Activated naive CD8-positive, alpha-beta T cell treated with anti-CD3 and anti-CD28 coated beads, Interleukin-2, amount 10 ng/mL, durations not matched to agents 7 days and 5 days (primary cell): ENCODE data around the gene FOXD1. TPM values are rescaled to one million over a fixed set of nuclear protein-coding genes. Genes with fewer than 3 reads are reported as not detected.

ENCODE experiments used
- ATAC-seq: fragments of 150-1000 bp; cut with Tn5 transposase; one replicate; pipeline ENCODE4 v1.10.0; 2021; ENCODE audit warnings: low read depth, moderate library complexity
- POLR2A ChIA-PET: fragments of 350-600 bp; sonication (Branson Sonifier 250); formaldehyde crosslinking; loops from one replicate; lab custom pipeline; 2021; ENCODE audit warnings: antibody characterized with exemption; lab: Charles Lee
- DNase-seq: peaks from one replicate; pipeline ENCODE4 v3.0.0; 2021
- H3K27ac Mint-ChIP-seq: one replicate; pipeline ENCODE4 v1.8.0; 2022; ENCODE audit warnings: mild to moderate bottlenecking, mixed read lengths
- H3K27me3 Mint-ChIP-seq: one replicate; pipeline ENCODE4 v1.8.0; 2022; ENCODE audit warnings: mild to moderate bottlenecking, moderate library complexity, mixed read lengths
- H3K36me3 Mint-ChIP-seq: one replicate; pipeline ENCODE4 v1.8.0; 2021; ENCODE audit warnings: mild to moderate bottlenecking, mixed read lengths
- H3K4me1 Mint-ChIP-seq: one replicate; pipeline ENCODE4 v1.8.0; 2021; ENCODE audit warnings: mixed read lengths
- H3K4me3 Mint-ChIP-seq: one replicate; pipeline ENCODE4 v1.8.0; 2022; ENCODE audit warnings: mild to moderate bottlenecking, moderate library complexity, mixed read lengths
- H3K9me3 Mint-ChIP-seq: one replicate; pipeline ENCODE4 v1.8.0; 2021; ENCODE audit warnings: mixed read lengths
- total RNA-seq, 2 experiments: library from RNA; stranded (reverse); gene quantifications; one replicate each; pipeline ENCODE4 v1.2.3, GENCODE V29; 2021

FOXD1 gene
- total RNA-seq, 2 experiments from 2014 or later: 0.14 TPM; not detected in 1

DNA sequence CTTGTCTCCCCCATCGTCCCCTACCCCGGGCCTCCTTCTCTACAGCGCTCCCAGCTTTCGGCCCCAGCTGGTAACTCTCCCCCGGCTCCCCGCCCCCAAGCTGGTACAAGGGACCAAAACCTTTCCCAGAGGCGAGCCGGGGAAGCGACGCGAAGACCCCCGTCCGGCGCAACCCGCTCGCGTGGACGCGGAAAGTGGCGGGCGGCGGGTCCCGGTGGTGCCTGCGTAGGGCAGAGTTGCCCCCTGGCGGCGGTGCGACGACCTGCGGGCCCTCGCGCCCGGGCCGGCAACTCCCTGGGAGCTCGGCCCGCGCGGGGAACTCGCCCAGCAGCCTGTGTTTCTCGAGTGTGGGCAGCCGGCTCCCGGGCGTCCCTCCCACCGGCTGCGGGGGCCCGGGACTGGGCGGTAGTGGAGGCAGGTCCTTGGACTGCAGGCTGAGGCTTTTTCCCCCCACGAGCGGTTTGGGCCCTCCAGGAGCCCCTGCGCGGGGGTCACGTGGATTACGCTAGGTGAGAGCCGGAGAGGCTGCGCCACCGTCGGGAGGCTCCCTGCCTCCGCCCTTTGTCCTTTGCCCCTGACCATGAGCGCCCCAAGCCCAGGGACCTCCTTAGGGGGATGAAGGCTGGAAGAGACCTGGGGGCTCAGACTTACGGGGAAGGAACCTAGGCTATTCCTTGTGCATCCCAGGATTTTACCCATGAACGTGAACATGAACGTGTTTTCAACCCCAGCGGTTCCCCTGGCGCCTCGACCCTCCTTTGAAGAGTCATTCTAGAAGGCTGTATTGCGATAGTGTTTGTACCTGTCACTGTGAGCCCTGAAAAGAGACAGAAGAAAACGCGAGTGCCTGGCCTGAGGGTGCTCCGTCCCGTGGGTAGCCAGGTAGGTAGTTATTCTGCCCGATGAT is 2.9 kb upstream of the FOXD1 start:
- H3K4me3 Mint-ChIP-seq: no peak overlapping the region
- peaks cover 9% of the 10 kb centered on the region for H3K4me1 Mint-ChIP-seq
- no peaks in the 10 kb centered on the region for H3K9me3 Mint-ChIP-seq
- H3K27me3 Mint-ChIP-seq: peaks cover 80% of the 10 kb centered on the region
- peak; percentile 50 for ATAC-seq
- POLR2A ChIA-PET: interaction anchor here (0.6 kb wide), 1 partner anchor 18 kb away, joined by 3 read pairs; no protein-coding TSS in a partner anchor
- no peaks in the 10 kb centered on the region for H3K36me3 Mint-ChIP-seq
- DNase-seq: peak; percentile 83
- no peak overlapping the region for H3K27ac Mint-ChIP-seq

DNA sequence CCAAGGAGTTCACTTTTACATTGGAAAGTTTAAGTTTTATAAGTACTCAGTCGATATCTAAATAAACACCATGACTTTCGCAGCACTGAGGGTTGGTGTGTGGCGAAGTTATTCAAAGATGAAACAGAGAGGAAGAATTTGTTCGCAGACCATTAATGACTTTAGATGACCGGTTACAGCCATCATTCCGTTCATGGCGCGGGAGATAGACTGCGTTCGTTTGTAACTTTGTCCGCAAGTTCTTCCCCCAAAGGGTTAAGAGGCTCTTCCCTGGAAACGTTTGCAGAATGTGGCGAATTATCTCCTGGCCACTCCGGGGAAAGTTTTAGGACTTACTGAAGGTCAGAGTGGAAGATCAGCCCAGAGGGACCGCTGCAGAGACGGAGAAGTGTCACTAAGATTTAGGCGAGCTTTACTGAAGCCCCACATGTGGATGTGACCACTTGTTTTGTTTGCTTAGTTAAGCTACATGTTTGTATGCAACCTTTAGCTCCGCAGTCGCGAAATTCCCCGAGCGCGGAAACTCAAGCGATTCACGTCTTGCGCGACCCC is 2.2 kb upstream of the FOXD1 start:
- H3K36me3 Mint-ChIP-seq: no peaks in the 10 kb centered on the region
- no peak overlapping the region for H3K27ac Mint-ChIP-seq
- H3K27me3 Mint-ChIP-seq: peaks cover 79% of the 10 kb centered on the region
- no peak overlapping the region for H3K4me3 Mint-ChIP-seq
- no peak for ATAC-seq
- POLR2A ChIA-PET: interaction anchor here (0.6 kb wide), 1 partner anchor 17 kb away, joined by 3 read pairs; no protein-coding TSS in a partner anchor
- H3K4me1 Mint-ChIP-seq: peaks cover 11% of the 10 kb centered on the region
- DNase-seq: no peak
- H3K9me3 Mint-ChIP-seq: no peaks in the 10 kb centered on the region

DNA sequence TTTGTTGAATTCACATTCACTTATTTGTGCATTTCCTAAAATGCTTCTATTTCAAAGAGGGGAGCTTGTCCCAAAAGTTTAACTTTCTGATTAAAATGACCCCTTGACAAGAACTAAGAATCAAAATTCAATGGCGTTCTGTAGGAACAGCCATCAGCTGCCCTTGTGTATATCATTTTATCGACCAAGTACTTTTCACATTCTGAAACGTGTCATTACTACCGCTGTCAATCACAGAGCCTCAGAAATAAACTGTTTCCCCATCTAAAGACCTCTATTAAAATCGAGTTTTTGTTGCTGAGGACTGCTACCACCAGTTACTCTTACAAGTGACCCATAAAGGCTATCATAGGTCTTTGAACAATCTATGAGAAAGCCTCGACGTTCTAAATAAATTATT is 1.6 kb upstream of the FOXD1 start:
- POLR2A ChIA-PET: no interaction called here
- no peak overlapping the region for H3K27ac Mint-ChIP-seq
- no peaks in the 10 kb centered on the region for H3K36me3 Mint-ChIP-seq
- no peak overlapping the region for H3K4me3 Mint-ChIP-seq
- no peak for DNase-seq
- H3K27me3 Mint-ChIP-seq: peaks cover 80% of the 10 kb centered on the region
- no peak for ATAC-seq
- H3K9me3 Mint-ChIP-seq: no peaks in the 10 kb centered on the region
- H3K4me1 Mint-ChIP-seq: peaks cover 11% of the 10 kb centered on the region

DNA sequence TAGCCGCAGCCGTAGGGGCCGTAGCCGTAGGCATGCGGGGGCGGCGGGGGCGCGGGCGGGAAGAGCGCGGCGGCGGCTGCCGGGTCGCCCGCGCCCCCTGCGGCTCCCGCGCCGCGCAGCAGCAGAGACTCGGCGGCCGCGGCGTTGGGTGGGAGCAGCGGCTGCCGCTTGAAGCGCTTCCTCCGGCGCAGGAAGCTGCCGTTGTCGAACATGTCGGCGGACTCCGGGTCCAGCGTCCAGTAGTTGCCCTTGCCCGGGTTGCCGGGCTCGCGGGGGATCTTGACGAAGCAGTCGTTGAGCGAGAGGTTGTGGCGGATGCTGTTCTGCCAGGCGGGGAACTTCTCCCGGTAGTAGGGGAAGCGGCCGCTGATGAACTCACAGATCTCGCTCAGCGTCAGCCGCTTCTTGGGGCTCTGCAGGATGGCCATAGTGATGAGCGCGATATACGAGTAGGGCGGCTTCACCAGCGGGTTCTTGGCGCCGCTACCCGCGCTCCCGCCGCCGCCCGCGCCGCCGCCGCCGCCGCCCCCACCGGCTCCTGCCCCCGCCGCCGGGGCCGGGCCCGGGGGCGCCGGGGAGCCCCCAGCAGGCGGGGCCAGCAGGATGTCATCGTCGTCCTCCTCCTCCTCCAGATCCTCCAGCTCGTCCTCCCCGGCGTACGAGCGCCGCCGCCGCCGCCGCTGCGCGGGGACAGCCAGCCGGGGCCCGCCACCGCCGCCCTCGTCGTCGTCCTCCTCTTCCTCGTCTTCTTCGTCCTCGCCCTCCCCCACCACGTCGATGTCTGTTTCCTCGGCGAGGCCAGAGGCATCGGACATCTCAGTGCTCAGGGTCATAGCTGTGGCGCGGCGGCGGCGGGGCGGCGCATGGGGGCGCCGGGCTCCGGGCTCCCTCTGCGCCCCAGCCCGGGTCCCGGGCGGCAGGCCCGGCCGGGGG is 781 bp downstream of the FOXD1 start:
- H3K4me1 Mint-ChIP-seq: peaks cover 14% of the 10 kb centered on the region
- DNase-seq: peak; percentile 68
- H3K36me3 Mint-ChIP-seq: peaks cover 3% of the 10 kb centered on the region
- peaks cover 84% of the 10 kb centered on the region for H3K27me3 Mint-ChIP-seq
- no peaks in the 10 kb centered on the region for H3K9me3 Mint-ChIP-seq
- ATAC-seq: peak; percentile 32
- POLR2A ChIA-PET: interaction anchor here (0.6 kb wide), 1 partner anchor 244 kb away, joined by 4 read pairs; no protein-coding TSS in a partner anchor
- peak overlapping the region; percentile 68 for H3K27ac Mint-ChIP-seq
- peak overlapping the region; percentile 77 for H3K4me3 Mint-ChIP-seq

DNA sequence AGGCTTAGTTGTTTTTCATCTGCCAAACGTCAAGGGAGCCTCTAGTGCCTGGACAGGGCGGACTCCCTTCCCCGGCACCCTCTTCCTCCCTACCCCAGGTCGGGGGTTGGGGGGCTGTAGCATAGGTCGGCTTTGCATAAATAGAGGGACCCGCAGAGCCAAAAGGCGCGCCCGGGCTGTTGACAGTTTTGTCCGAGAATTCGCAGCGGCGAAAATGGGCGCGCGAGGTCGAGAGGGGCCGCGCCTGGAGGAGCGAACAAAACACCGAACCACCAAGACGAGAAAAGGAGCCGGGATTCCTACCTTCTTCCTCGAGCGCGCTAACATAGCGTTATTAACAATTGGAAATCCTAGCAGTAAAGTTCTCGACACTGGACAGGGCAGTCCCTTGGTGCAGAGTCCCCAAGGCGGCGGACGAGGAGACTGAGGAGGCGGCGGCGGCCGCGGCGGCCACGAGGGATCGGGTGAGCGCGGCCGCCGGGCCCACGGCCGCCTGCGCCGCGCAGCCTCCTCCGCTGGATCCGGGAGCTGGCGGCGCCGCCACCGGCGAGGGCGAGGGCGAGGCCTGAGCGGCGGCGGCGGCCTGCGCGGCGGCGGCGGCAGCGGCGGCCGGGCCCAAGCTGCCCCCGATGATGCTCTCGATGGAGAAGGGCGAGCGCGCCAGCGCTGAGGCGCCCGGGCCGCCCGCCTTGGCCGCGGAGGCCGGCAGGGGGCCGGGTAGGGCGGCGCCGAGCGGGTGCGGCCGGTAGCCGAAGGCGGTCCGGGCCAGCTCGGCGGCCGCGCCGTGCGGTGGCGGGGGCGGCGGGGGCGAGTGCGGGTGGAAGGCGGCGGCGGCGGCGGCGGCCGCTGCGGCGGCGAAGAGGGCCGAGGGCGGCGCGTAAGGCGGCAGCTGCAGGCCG is 1.7 kb downstream of the FOXD1 start:
- Mint-ChIP-seq H3K4me1 (peaks cover 14% of the 10 kb centered on the region), H3K36me3 (peaks cover 3% of the 10 kb centered on the region), H3K4me3 (peak overlapping the region; percentile 54), H3K27me3 (peaks cover 84% of the 10 kb centered on the region), H3K27ac (no peak overlapping the region), H3K9me3 (no peaks in the 10 kb centered on the region)
- DNase-seq: peak; percentile 41
- POLR2A ChIA-PET: no interaction called here
- ATAC-seq: peak; percentile 3

DNA sequence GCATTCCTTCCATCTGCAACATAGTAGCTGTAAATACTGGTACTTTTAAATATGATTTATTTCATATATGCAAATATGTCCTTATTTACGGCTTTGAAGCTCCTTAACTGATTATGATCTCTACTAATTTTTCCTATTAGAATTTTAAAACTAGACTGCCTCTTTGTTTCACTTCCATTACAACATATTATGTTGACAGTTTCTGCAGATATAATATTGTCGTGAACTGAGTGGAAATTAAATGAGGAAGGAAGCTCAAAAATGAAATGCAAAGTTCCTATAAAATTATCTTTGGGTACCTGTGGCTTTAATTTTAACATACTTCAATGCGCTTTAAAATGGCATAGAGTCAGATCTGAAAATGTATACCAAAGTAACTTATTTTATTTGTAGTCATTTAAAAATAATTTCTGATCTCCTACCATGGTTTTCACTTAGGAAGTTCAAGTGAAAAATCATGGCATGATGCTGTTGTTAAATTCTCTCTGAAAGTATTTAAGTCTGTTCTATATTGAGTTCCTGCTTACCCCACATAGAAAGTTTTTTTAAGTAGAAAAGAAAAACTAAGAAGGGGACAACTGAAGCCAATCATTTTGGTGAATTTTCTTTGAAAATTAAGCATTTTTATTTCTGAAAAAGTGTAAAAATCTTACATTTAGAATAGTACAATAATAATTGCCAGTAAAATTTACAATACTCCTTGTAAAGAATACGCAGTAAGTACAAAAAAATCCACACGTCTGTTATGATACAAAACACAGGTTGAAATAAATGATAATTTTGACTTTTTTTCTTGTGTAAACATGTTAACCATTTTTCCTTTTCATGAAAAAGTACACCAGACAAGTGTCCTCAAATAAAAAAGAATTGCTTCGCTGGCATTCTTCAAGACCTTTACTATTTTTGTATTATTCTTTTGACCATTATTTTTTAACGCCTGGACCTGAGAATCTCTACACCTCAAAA is 2.6 kb downstream of the FOXD1 start:
- Mint-ChIP-seq H3K4me1 (peaks cover 14% of the 10 kb centered on the region), H3K27me3 (peaks cover 88% of the 10 kb centered on the region), H3K36me3 (peaks cover 3% of the 10 kb centered on the region), H3K27ac (no peak overlapping the region), H3K4me3 (peak overlapping the region; percentile 54), H3K9me3 (peaks cover 1% of the 10 kb centered on the region)
- ATAC-seq: no peak
- DNase-seq: no peak
- POLR2A ChIA-PET: no interaction called here

DNA sequence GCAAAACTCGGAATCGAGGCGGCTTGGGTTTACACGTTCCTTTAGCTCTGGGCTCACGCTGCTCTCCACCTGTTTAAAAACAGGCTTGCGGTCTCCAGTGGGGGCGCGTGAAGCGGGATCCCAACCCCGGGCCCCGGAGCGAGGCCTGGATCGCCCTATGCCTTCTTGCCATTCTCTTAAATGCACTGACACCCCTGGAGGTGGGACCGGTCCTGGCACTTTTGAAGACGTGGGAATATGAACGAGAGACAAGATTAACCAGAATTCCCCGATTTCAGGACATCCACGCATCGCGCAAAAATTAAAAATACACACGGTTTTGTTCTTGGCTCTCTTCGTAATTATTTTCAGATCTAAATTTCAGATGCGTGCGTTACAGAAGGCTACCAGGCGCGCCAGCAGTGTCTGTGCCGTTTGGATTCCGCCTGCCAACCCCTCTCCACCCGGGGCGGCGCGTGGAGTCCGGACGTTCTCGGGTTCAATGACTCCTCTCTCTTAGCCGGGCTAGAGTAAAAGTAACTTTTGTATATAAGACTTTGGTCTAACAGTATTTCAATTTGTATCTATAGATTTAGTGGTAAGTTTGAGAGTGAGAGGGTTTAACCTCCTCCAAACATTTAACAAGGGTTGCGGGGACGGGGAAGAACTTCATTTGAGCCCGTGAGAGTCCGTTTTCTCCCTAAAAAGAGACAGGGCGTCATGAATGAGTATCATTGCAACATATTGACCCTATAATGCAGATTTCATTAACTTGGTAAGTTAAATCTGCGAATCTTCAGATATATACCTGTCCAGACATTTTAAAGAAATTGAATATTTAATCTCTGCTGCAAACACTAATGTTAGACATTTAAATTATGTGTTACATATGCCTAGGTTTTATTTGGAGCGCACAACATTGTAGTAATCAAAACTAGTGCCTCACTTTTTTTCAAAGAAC is 3.8 kb downstream of the FOXD1 start:
- no peak for ATAC-seq
- H3K27ac Mint-ChIP-seq: peak overlapping the region; percentile 63
- POLR2A ChIA-PET: no interaction called here

DNA sequence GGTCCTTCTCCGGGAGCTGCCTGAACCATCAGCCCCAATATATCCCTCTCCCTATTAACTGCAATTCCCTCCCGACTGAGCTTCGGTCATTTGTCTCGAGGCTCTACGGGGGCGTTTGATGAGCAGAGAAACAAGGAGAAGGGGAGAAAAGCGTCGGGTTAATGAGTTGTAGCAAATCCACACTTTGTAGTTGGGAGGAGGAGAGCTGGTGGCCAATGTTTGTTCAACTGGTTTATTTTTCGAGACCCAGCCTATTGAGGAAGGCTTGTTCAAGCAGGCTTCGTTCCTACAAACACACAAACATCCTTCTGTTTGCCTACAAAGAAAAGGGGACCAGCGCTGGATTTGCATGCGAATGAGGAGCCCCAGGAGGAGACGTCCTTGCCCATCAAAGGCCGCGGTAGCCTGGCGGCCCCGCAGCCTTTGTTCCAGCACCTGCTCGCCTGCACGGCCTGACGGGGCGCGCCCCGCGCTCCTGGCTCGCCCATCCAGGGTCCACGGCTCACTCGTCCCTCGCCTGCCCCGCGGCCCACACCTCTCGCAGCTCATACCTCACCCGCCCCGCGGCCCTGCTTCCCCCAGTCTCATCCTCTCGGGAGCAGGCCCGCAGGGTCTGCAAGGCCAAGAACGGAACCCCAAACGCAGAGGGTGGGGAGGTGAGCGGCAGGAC is 4.6 kb downstream of the FOXD1 start:
- Mint-ChIP-seq H3K9me3 (peaks cover 1% of the 10 kb centered on the region), H3K27me3 (peaks cover 87% of the 10 kb centered on the region), H3K4me1 (peaks cover 12% of the 10 kb centered on the region), H3K36me3 (peaks cover 3% of the 10 kb centered on the region), H3K27ac (no peak overlapping the region), H3K4me3 (no peak overlapping the region)
- DNase-seq (peak; percentile 32), ATAC-seq (no peak)
- POLR2A ChIA-PET: no interaction called here

More for the DNA sequence above, 3.8 kb downstream of the FOXD1 start:
- Mint-ChIP-seq H3K9me3 (peaks cover 1% of the 10 kb centered on the region), H3K36me3 (peaks cover 3% of the 10 kb centered on the region), H3K4me1 (peaks cover 12% of the 10 kb centered on the region), H3K4me3 (no peak overlapping the region), H3K27me3 (peaks cover 87% of the 10 kb centered on the region)
- DNase-seq: peak; percentile 29

DNA sequence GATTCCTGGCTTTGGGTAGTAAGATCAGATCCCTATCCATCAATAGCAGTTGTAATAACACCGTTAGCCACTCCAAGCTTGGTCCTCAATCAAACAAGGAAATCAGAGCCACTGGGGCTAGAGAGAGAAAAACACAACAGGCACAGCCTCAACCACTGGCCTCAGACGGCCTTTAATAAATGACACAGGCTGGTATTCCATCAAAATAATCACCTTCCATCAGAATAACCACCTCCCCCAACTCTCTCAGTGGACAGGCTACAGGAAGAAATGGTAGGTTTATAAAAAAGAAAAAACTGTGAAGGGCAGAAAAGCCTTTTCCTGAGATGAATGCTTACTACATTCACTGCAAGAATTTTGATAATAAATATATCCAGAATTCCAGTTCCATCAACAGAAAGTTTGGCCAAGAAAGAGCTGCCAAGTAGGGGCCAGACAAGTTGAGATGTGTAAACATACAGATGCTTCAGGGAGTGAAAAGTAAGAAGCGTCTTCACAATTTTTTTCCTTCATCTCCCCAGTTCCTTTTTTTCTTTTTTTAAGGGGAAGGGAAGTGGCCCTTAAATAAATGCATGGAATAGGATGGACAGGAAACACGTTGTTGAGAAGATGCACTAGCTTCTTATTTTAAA is 5.5 kb downstream of the FOXD1 start:
- POLR2A ChIA-PET: no interaction called here
- no peak overlapping the region for H3K4me3 Mint-ChIP-seq
- H3K27ac Mint-ChIP-seq: no peak overlapping the region
- peaks cover 88% of the 10 kb centered on the region for H3K27me3 Mint-ChIP-seq
- H3K36me3 Mint-ChIP-seq: peaks cover 3% of the 10 kb centered on the region
- peaks cover 1% of the 10 kb centered on the region for H3K9me3 Mint-ChIP-seq
- no peak for DNase-seq
- H3K4me1 Mint-ChIP-seq: peaks cover 8% of the 10 kb centered on the region
- ATAC-seq: no peak

DNA sequence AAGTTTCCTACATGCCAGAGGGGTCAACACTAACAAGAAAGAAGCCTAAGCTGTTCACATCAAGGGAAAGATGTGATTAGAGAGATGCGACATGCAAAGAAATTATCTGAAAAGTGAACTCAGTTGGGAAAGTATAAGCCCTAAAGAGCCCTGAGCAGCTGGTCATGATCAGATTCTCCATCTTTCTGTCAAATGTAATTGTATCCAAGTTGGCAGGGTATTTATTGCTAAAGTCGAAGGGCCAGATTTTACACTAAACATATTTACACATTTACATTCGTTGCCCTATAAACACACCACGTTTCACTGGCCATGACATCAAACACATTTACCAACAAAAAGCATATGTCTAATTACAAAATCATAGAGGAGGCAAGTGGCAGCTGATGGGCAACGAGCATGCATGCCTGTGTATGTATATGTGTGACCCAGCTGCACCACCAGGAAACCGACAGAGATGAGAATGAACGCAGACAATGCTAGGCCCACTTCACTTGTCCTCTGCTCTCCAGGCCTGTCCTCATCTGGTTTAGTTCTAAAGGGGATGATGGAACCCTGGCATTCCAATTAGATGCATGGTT is 6.3 kb downstream of the FOXD1 start:
- POLR2A ChIA-PET: no interaction called here
- Mint-ChIP-seq H3K36me3 (peaks cover 3% of the 10 kb centered on the region), H3K9me3 (peaks cover 1% of the 10 kb centered on the region), H3K4me3 (no peak overlapping the region), H3K27ac (no peak overlapping the region), H3K4me1 (peaks cover 11% of the 10 kb centered on the region), H3K27me3 (peaks cover 91% of the 10 kb centered on the region)
- ATAC-seq: no peak
- no peak for DNase-seq
